H1 (cell line): Measurements from ENCODE around the gene CCN6. TPM values are rescaled to one million over a fixed set of nuclear protein-coding genes. Genes with fewer than 3 reads are reported as not detected.

ENCODE experiments used
- CEBPB ChIP-seq: IDR thresholded peaks from 2 replicates; pipeline ENCODE4 v1.6.1; 2012; ENCODE audit warnings: low read depth, low read length
- HDAC2 ChIP-seq, 2 experiments: fragments of 300-600 bp in 1 of 2; sonication (generic) in 1 of 2; IDR thresholded peaks; 2 replicates each; pipeline ENCODE4 v1.6.1; 2011 to 2012; ENCODE audit warnings: low read depth in 2 of 2, low read length in 2 of 2, mild to moderate bottlenecking in 2 of 2, moderate library complexity in 2 of 2, borderline replicate concordance in 1 of 2, inconsistent platforms in 1 of 2
- KDM4A ChIP-seq: IDR thresholded peaks from one replicate; pipeline ENCODE4 v1.7.1; 2012; ENCODE audit warnings: low read depth, mild to moderate bottlenecking, moderate library complexity, low read length, inconsistent platforms; ENCODE audit not compliant: severe bottlenecking
- TAF7 ChIP-seq: optimal IDR thresholded peaks from 2 replicates; pipeline ENCODE3; 2011; ENCODE audit warnings: low read depth, mild to moderate bottlenecking, inconsistent platforms, low read length, moderate library complexity, borderline replicate concordance
- TCF12 ChIP-seq: IDR thresholded peaks from 2 replicates; pipeline ENCODE4 v1.6.1; 2011; ENCODE audit warnings: low read depth, mild to moderate bottlenecking, low read length
- polyA plus RNA-seq, 7 experiments: library from polyadenylated mRNA; depleted of rRNA in 3 of 7; stranded (reverse) in 5 of 7; unstranded in 2 of 7; fragments of >200 nt in 5 of 7; fragments of 200-250 nt in 2 of 7; gene quantifications; 1 replicate in 5 of 7; 2 replicates in 1 of 7; 4 replicates in 1 of 7; pipeline versions ENCODE4 v1.2.1 to v1.2.3, GENCODE V29; 2011 to 2013; ENCODE audit warnings: missing spikeins in 2 of 7, mixed read lengths in 2 of 7
- total RNA-seq: library from RNA; stranded (reverse); fragmentation: NEBNext Ultra II Directional; extraction: Animal tissue kit (Norgen Biotek cat#: 25700); gene quantifications from 2 replicates; pipeline ENCODE4 v1.2.1, GENCODE V29; 2021

The CCN6 gene
- total and polyA plus RNA-seq, 2 of the 8 experiments (the other 6 are each of a cell fraction or from before 2014, with no cell fraction given): not detected

DNA sequence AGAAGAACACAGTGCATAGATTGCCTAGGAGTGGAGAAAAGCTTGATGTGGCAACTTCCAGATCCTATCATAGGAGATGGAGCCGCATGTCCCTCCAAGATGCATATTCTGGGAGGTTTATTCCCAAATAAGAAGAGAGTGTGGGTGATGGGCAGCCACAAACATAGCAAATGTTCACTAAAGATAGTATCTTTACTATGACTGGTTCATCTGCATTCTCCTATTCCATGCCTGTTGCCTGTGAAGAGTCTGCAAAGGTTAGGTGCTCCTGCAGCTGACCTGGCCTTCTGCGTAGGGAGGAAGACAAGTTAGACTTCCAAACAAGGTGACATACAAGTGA is 14.5 kb upstream of the CCN6 start (continued):
- TF ChIP-seq CEBPB: no peak
- no peak for TF ChIP-seq HDAC2 (IDR thresholded peaks at IDR 0.05; ENCODE audit: borderline replicate concordance in 1 of 2, low read depth in 2 of 2, low read length in 2 of 2)
- TF ChIP-seq TAF7: no peak
- TF ChIP-seq KDM4A: no peak
- TF ChIP-seq TCF12: no peak
